ENCODE data around the gene DGKB.

DGKB gene

GRCh38 chr7:14894826-14895225 is 7.7 kb downstream of the DGKB start:
- peaks cover 5 to 6% of the 10 kb centered on the region in 2 donors for H3K9me3 Mint-ChIP-seq

DNA sequence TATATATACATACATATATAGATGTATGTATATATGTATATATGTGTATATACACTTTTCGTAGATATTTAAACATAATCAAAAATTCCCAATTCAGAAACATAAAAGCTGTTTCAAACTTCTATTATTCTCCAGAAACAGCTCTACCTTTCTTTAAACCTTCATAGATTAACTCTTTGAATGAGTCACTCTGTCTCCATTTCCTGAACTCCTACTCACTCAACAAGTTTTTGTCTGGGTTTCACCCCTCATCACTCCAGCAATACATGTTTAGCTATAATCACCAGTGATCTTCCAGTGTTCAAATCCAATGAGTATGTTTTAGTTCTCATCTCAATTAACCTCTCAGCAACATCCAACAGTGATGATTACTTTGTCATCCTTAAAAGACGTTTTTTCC is 9.6 kb downstream of the DGKB start:
- Mint-ChIP-seq H3K27me3 (no peaks in the 10 kb centered on the region), H3K9me3 (peaks cover 5 to 6% of the 10 kb centered on the region in 2 donors), H3K36me3 (ENCODE audit: insufficient read depth) (no peaks in the 10 kb centered on the region), H3K4me1 (ENCODE audit: low read depth in 2 of 2) (no peaks in the 10 kb centered on the region), H3K4me3 (no peak overlapping the region), H3K27ac (no peak overlapping the region)
- ATAC-seq (replicated peaks) = no peak
- DNase-seq = no peak

More at GRCh38 chr7:14894826-14895225, 7.7 kb downstream of the DGKB start:
- no peak overlapping the region for H3K27ac Mint-ChIP-seq
- H3K27me3 Mint-ChIP-seq = no peaks in the 10 kb centered on the region
- no peak for ATAC-seq (replicated peaks)
- H3K36me3 Mint-ChIP-seq (ENCODE audit: insufficient read depth) = no peaks in the 10 kb centered on the region
- no peak overlapping the region for H3K4me3 Mint-ChIP-seq
- DNase-seq = no peak
- no peaks in the 10 kb centered on the region for H3K4me1 Mint-ChIP-seq (ENCODE audit: low read depth in 2 of 2)

DNA sequence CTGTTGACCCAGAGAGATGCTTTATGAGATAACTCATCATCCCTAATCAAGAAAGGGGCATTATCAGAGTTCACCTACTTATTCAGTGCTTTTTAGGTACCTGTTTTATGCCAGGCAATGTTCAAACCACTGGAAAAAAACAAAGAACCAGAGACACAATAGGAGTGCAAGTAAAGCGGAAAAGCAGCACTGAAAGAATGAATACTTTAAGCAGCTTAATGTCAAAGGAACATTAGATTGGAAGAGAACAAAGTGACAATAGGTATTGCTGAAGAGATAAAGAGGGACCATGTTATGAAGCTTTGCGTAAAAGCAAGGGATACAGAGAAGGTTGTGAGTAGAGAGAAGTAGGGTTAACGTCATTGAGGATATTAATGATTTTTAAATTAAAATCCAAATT is 11.3 kb downstream of the DGKB start:
- no peaks in the 10 kb centered on the region for H3K4me1 Mint-ChIP-seq (ENCODE audit: low read depth in 2 of 2)
- ATAC-seq (replicated peaks) (no peak), DNase-seq (no peak)
- no peak overlapping the region for H3K27ac Mint-ChIP-seq
- H3K27me3 Mint-ChIP-seq = no peaks in the 10 kb centered on the region
- H3K4me3 Mint-ChIP-seq = no peak overlapping the region
- H3K9me3 Mint-ChIP-seq = peaks cover 5 to 6% of the 10 kb centered on the region in 2 donors
- no peaks in the 10 kb centered on the region for H3K36me3 Mint-ChIP-seq (ENCODE audit: insufficient read depth)

- Mint-ChIP-seq H3K4me1 (ENCODE audit: low read depth in 2 of 2) (no peaks in the 10 kb centered on the region), H3K36me3 (ENCODE audit: insufficient read depth) (no peaks in the 10 kb centered on the region), H3K4me3 (no peak overlapping the region), H3K9me3 (peaks cover 5 to 6% of the 10 kb centered on the region in 2 donors), H3K27ac (no peak overlapping the region), H3K27me3 (no peaks in the 10 kb centered on the region)
- DNase-seq = no peak
- ATAC-seq (replicated peaks) = no peak
Measured at GRCh38 chr7:14888962-14889361, 13.6 kb downstream of the DGKB start.

- peaks cover 0 to 3% of the 10 kb centered on the region in 2 donors for H3K9me3 Mint-ChIP-seq
- no peaks in the 10 kb centered on the region for H3K36me3 Mint-ChIP-seq (ENCODE audit: insufficient read depth)
- no peak for ATAC-seq (replicated peaks)
- DNase-seq = no peak
- H3K4me1 Mint-ChIP-seq (ENCODE audit: low read depth in 2 of 2) = no peaks in the 10 kb centered on the region
- no peak overlapping the region for H3K27ac Mint-ChIP-seq
- H3K4me3 Mint-ChIP-seq = no peak overlapping the region
- H3K27me3 Mint-ChIP-seq = no peaks in the 10 kb centered on the region
Measured at GRCh38 chr7:14886533-14886932, 16.0 kb downstream of the DGKB start.

- H3K27me3 Mint-ChIP-seq = no peaks in the 10 kb centered on the region
- H3K27ac Mint-ChIP-seq = no peak overlapping the region
- H3K4me1 Mint-ChIP-seq (ENCODE audit: low read depth in 2 of 2) = no peaks in the 10 kb centered on the region
- DNase-seq (no peak), ATAC-seq (replicated peaks) (no peak)
- no peaks in the 10 kb centered on the region for H3K36me3 Mint-ChIP-seq (ENCODE audit: insufficient read depth)
- no peak overlapping the region for H3K4me3 Mint-ChIP-seq
- no peaks in the 10 kb centered on the region for H3K9me3 Mint-ChIP-seq
Measured at GRCh38 chr7:14875941-14876587, 26.5 kb downstream of the DGKB start.

DNA sequence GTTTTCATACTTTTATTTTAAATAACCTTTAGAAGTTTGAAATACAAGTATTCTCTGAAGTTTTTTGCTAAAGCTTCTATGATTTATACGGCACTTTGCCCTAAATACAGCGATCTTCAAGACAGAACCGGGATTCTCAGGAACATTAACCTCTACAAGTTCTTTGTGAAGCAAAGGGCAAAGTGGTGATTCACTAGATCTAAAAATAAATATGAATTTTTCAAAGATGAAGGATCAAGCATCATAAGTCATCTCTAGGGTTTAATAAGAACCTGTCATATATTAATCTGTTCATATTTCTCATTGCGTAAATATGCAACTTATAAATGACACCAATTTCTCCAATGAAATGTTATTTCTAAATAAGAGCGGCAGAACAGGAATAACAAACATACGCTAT is 30.7 kb downstream of the DGKB start:
- no peaks in the 10 kb centered on the region for H3K4me1 Mint-ChIP-seq (ENCODE audit: low read depth in 2 of 2)
- DNase-seq = no peak
- H3K9me3 Mint-ChIP-seq = peaks cover 0 to 7% of the 10 kb centered on the region in 2 donors
- H3K27ac Mint-ChIP-seq = no peak overlapping the region
- H3K27me3 Mint-ChIP-seq = no peaks in the 10 kb centered on the region
- no peaks in the 10 kb centered on the region for H3K36me3 Mint-ChIP-seq (ENCODE audit: insufficient read depth)
- H3K4me3 Mint-ChIP-seq = no peak overlapping the region
- no peak for ATAC-seq (replicated peaks)

DNA sequence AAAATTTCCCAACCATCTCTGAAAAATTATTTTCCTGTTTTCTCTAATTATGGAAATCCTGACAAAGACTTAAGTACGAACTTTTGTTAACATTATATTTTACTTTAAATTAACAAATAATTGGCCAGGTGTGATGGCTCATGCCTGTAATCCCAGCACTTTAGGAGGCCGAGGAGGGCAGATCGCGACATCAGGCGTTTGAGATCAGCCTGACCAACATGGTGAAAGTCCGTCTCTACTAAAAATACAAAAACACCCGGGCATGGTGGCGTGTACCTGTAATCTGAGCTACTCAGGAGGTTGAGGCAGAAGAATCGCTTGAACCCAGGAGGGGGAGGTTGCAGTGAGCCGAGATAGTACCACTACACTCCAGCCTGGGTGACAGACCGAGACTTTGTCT is 32.2 kb downstream of the DGKB start:
- no peaks in the 10 kb centered on the region for H3K27me3 Mint-ChIP-seq
- no peak for DNase-seq
- peaks cover 0 to 11% of the 10 kb centered on the region in 2 donors for H3K9me3 Mint-ChIP-seq
- no peaks in the 10 kb centered on the region for H3K4me1 Mint-ChIP-seq (ENCODE audit: low read depth in 2 of 2)
- H3K27ac Mint-ChIP-seq = no peak overlapping the region
- no peak overlapping the region for H3K4me3 Mint-ChIP-seq
- no peaks in the 10 kb centered on the region for H3K36me3 Mint-ChIP-seq (ENCODE audit: insufficient read depth)
- no peak for ATAC-seq (replicated peaks)

DNA sequence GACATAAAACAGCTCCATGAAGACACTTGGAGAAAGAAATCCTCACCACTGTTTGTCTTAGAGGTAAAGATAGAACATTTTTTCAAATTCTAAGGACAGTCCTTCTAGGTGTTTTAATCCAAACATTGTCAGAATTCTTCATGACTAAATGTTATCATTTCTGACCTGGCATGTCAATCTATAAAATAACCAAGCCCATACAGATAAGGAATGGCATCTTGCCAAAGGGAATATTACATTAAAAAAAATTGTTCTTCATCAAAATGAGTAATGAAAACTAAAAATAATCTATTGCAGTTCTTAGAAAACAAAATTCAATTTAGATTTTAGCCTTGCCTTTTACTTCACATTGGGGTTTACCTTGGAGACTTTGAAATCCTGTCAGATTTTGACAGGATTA is 33.6 kb downstream of the DGKB start:
- H3K27ac Mint-ChIP-seq = no peak overlapping the region
- no peak overlapping the region for H3K4me3 Mint-ChIP-seq
- no peaks in the 10 kb centered on the region for H3K27me3 Mint-ChIP-seq
- H3K9me3 Mint-ChIP-seq = peaks cover 0 to 12% of the 10 kb centered on the region in 2 donors
- no peaks in the 10 kb centered on the region for H3K4me1 Mint-ChIP-seq (ENCODE audit: low read depth in 2 of 2)
- DNase-seq = no peak
- no peak for ATAC-seq (replicated peaks)
- H3K36me3 Mint-ChIP-seq (ENCODE audit: insufficient read depth) = no peaks in the 10 kb centered on the region

DNA sequence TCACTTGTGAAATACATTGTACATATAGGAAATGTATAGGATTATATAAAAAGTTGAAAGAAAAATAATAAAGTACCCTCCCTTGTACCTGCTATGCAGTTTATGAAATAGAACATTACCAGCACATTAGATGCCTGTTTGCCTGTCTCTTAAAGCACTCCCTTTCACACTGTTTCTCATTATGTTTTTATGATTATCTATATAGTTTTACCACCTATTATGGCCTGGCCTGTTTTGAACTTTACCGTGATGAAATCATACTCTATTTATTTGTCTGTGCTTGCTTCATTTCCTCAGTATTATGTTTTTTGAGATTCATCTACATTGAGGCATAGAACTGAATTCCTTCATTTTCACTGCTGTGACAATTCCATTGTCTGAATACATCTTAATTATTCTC is 41.1 kb downstream of the DGKB start:
- H3K4me1 Mint-ChIP-seq (ENCODE audit: low read depth in 2 of 2) = no peaks in the 10 kb centered on the region
- H3K36me3 Mint-ChIP-seq (ENCODE audit: insufficient read depth) = no peaks in the 10 kb centered on the region
- no peaks in the 10 kb centered on the region for H3K27me3 Mint-ChIP-seq
- no peak overlapping the region for H3K27ac Mint-ChIP-seq
- H3K4me3 Mint-ChIP-seq = no peak overlapping the region
- no peak for ATAC-seq (replicated peaks)
- DNase-seq = no peak
- peaks cover 0 to 6% of the 10 kb centered on the region in 2 donors for H3K9me3 Mint-ChIP-seq

DNA sequence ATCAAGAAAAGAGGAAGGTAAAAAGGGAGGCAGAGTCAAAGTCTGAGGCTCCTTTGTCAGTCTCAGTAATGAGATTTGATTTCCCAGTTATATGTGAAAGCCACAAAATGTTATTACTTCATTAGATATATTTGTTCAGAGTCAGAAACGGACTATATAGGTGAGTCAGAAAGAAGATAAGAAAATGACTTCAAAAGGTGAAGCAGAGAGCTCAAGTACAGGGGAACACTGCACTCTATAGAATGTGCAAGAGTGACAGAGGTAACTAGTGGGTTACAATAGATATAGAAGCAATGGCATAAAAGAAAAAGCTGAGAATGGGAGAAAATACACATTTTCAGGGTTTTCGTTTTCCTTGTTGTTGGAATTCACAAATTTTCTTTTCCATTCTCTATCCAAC is 43.3 kb downstream of the DGKB start:
- H3K4me3 Mint-ChIP-seq = no peak overlapping the region

DNA sequence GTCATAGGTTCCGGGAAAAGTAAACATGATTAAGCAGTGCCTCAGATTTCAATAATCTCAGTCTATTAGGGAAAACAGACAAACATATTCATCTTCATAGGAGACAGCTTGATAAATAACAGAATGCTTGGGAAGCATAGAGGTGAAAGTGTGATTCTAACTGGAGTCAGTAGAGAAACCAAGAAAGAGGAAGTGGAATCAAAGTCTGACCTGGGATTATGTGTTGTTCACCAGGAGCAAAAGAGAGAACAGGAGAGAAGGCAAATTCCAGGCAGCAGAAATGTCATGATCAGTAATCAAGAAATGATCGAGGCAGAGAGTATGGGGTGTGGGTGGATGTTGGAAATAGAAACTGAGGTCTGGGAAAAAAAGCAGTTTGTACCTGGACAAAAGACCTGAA is 43.7 kb downstream of the DGKB start:
- no peak for DNase-seq
- Mint-ChIP-seq H3K27me3 (no peaks in the 10 kb centered on the region), H3K9me3 (no peaks in the 10 kb centered on the region), H3K4me1 (ENCODE audit: low read depth in 2 of 2) (no peaks in the 10 kb centered on the region), H3K4me3 (no peak overlapping the region), H3K36me3 (ENCODE audit: insufficient read depth) (no peaks in the 10 kb centered on the region), H3K27ac (no peak overlapping the region)
- no peak for ATAC-seq (replicated peaks)

More for the DNA sequence above, 43.3 kb downstream of the DGKB start:
- H3K9me3 Mint-ChIP-seq = no peaks in the 10 kb centered on the region
- DNase-seq (no peak), ATAC-seq (replicated peaks) (no peak)
- H3K4me1 Mint-ChIP-seq (ENCODE audit: low read depth in 2 of 2) = no peaks in the 10 kb centered on the region
- no peaks in the 10 kb centered on the region for H3K36me3 Mint-ChIP-seq (ENCODE audit: insufficient read depth)
- no peaks in the 10 kb centered on the region for H3K27me3 Mint-ChIP-seq
- no peak overlapping the region for H3K27ac Mint-ChIP-seq

DNA sequence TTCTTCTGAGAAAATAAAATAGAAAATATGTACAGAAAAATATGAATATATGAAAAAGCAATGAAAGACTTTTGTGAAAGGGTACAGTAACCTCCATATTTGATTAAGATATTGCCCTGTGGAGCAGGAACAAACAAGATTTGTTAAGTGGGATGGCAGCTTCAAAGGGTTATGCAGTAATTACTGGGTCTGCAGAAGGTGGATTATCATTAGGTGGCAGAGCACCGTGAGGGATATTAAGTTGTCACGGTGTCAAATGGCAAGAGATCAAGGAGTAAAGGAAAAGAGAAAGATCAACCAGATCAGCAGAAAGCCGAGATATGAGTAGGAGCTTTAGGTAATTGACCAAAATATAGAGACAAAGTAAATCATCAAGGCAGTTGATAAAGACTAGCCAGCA is 44.1 kb downstream of the DGKB start:
- H3K27ac Mint-ChIP-seq = no peak overlapping the region
- H3K4me1 Mint-ChIP-seq (ENCODE audit: low read depth in 2 of 2) = no peaks in the 10 kb centered on the region
- H3K4me3 Mint-ChIP-seq = no peak overlapping the region
- H3K9me3 Mint-ChIP-seq = no peaks in the 10 kb centered on the region
- DNase-seq (no peak), ATAC-seq (replicated peaks) (no peak)
- no peaks in the 10 kb centered on the region for H3K27me3 Mint-ChIP-seq
- no peaks in the 10 kb centered on the region for H3K36me3 Mint-ChIP-seq (ENCODE audit: insufficient read depth)

- Mint-ChIP-seq H3K9me3 (peaks cover 0 to 4% of the 10 kb centered on the region in 2 donors), H3K27me3 (no peaks in the 10 kb centered on the region), H3K27ac (no peak overlapping the region), H3K4me1 (ENCODE audit: low read depth in 2 of 2) (no peaks in the 10 kb centered on the region), H3K4me3 (no peak overlapping the region), H3K36me3 (ENCODE audit: insufficient read depth) (no peaks in the 10 kb centered on the region)
- no peak for ATAC-seq (replicated peaks)
- DNase-seq = no peak
Measured at GRCh38 chr7:14855033-14855794, 47.3 kb downstream of the DGKB start.

Measured in effector memory CD8-positive, alpha-beta T cell (primary cell).